Osteoblast (primary cell): ENCODE results near the gene POU5F1. TPM values are rescaled to one million over a fixed set of nuclear protein-coding genes. Genes with fewer than 3 reads are reported as not detected.
"Not testable (repeated sequence)": the region's sequence is repeated elsewhere in the genome, so short reads cannot be mapped to it uniquely, and the experiment has no call there.

ENCODE experiments used
- DNase-seq: peaks from one replicate; pipeline ENCODE4 v3.0.0; 2011; ENCODE audit warnings: low spot score, mixed read lengths; ENCODE audit not compliant: insufficient read length; ENCODE audit errors: missing footprints
- H2AFZ ChIP-seq: 2 replicates; pipeline ENCODE4 v1.6.0; 2011; ENCODE audit warnings: mild to moderate bottlenecking, low read length
- H3K27ac ChIP-seq: 2 replicates; pipeline ENCODE4 v1.5.1; 2011; ENCODE audit warnings: mild to moderate bottlenecking, low read depth, low read length, moderate library complexity
- H3K27me3 ChIP-seq: 2 replicates; pipeline ENCODE4 v1.6.0; 2012; ENCODE audit warnings: mild to moderate bottlenecking, control low read depth, inconsistent platforms, low read length, moderate library complexity; ENCODE audit not compliant: insufficient read depth
- H3K36me3 ChIP-seq: 2 replicates; pipeline ENCODE4 v1.5.1; 2011; ENCODE audit warnings: mild to moderate bottlenecking, low read length, control low read depth, moderate library complexity; ENCODE audit not compliant: insufficient read depth
- H3K4me1 ChIP-seq: 2 replicates; pipeline ENCODE4 v1.5.1; 2011; ENCODE audit warnings: mild to moderate bottlenecking, low read length, control low read depth, moderate library complexity; ENCODE audit not compliant: insufficient read depth
- H3K4me2 ChIP-seq: 2 replicates; pipeline ENCODE4 v1.6.0; 2011; ENCODE audit warnings: mild to moderate bottlenecking, low read length; ENCODE audit not compliant: insufficient read depth
- H3K4me3 ChIP-seq: fragments of 200-600 bp; sonication (generic); 3 replicates; pipeline ENCODE4 v1.5.1; 2012; ENCODE audit warnings: mild to moderate bottlenecking, low read length, inconsistent platforms; ENCODE audit not compliant: insufficient read depth
- H3K79me2 ChIP-seq: 2 replicates; pipeline ENCODE4 v1.6.0; 2012; ENCODE audit warnings: mild to moderate bottlenecking, low read length, control low read depth, inconsistent platforms; ENCODE audit not compliant: insufficient read depth
- H3K9me3 ChIP-seq: 2 replicates; pipeline ENCODE4 v1.5.1; 2011; ENCODE audit warnings: low read depth, low read length, control low read depth
- H4K20me1 ChIP-seq: 2 replicates; pipeline ENCODE4 v1.6.0; 2012; ENCODE audit warnings: mild to moderate bottlenecking, low read length, control low read depth; ENCODE audit not compliant: insufficient read depth
- CTCF ChIP-seq: IDR thresholded peaks from 2 replicates; pipeline ENCODE4 v1.5.1; 2011; ENCODE audit warnings: mild to moderate bottlenecking, low read depth, low read length, moderate library complexity; ENCODE audit errors: extremely low read depth
- total RNA-seq: library from RNA; depleted of rRNA; stranded (reverse); fragments of >200 nt; gene quantifications from 2 replicates; pipeline ENCODE4 v1.2.3, GENCODE V29; 2012

Gene POU5F1
- total RNA-seq, 1 donor = 2.5 TPM

GRCh38 chr6:31187780-31188194 is 17.3 kb upstream of the POU5F1 start:
- Histone ChIP-seq H3K4me3 (no peak overlapping the region), H3K36me3 (no peaks in the 10 kb centered on the region), H3K9me3 (no peaks in the 10 kb centered on the region), H2AFZ (no peak overlapping the region), H3K79me2 (no peaks in the 10 kb centered on the region), H3K4me1 (no peaks in the 10 kb centered on the region), H3K27ac (no peak overlapping the region), H4K20me1 (no peaks in the 10 kb centered on the region), H3K27me3 (no peaks in the 10 kb centered on the region), H3K4me2 (no peak overlapping the region)
- no peak for DNase-seq
- TF ChIP-seq CTCF = no peak

- no peaks in the 10 kb centered on the region for H3K36me3 ChIP-seq
- peak overlapping the region; percentile 66 for H3K4me3 ChIP-seq
- H3K79me2 ChIP-seq = no peaks in the 10 kb centered on the region
- DNase-seq = no peak
- H3K4me1 ChIP-seq = no peaks in the 10 kb centered on the region
- peak overlapping the region; percentile 58 for H3K27ac ChIP-seq
- H3K4me2 ChIP-seq = peak overlapping the region; percentile 70
- no peaks in the 10 kb centered on the region for H3K9me3 ChIP-seq
- no peaks in the 10 kb centered on the region for H3K27me3 ChIP-seq
- no peak for TF ChIP-seq CTCF
- no peaks in the 10 kb centered on the region for H4K20me1 ChIP-seq
- peak overlapping the region; percentile 89 for H2AFZ ChIP-seq
Observed at GRCh38 chr6:31186052-31186734, 15.7 kb upstream of the POU5F1 start.

- not testable (repeated sequence) for H3K79me2 ChIP-seq, H3K27me3 ChIP-seq, H3K36me3 ChIP-seq, H3K4me1 ChIP-seq, DNase-seq, H4K20me1 ChIP-seq, H3K9me3 ChIP-seq
- Histone ChIP-seq H3K27ac (peak overlapping the region; percentile 58), H3K4me3 (peak overlapping the region; percentile 66), H2AFZ (peak overlapping the region; percentile 89), H3K4me2 (peak overlapping the region; percentile 70)
Observed at GRCh38 chr6:31185695-31186051, 15.2 kb upstream of the POU5F1 start.

GRCh38 chr6:31183859-31184258 is 13.4 kb upstream of the POU5F1 start:
- not testable (repeated sequence) for H2AFZ ChIP-seq, H4K20me1 ChIP-seq, H3K4me3 ChIP-seq, H3K27me3 ChIP-seq, H3K36me3 ChIP-seq, H3K79me2 ChIP-seq, H3K27ac ChIP-seq, DNase-seq, H3K4me2 ChIP-seq, H3K9me3 ChIP-seq, H3K4me1 ChIP-seq

GRCh38 chr6:31183287-31183686 is 12.8 kb upstream of the POU5F1 start:
- not testable (repeated sequence) for H3K4me3 ChIP-seq, H3K9me3 ChIP-seq, H2AFZ ChIP-seq, H3K27me3 ChIP-seq, H3K4me1 ChIP-seq, H4K20me1 ChIP-seq, DNase-seq, H3K4me2 ChIP-seq, H3K27ac ChIP-seq, H3K79me2 ChIP-seq, H3K36me3 ChIP-seq
